SU-DHL-6 (cell line): ENCODE measurements around the gene RNF225.

Source experiments
- EZH2phosphoT487 ChIP-seq: fragments of 200-600 bp; sonication (generic), shearing (Covaris generic); conservative IDR thresholded peaks from 2 replicates; pipeline ENCODE4 v1.6.1; 2018; ENCODE audit warnings: mild to moderate bottlenecking, antibody characterized with exemption, low read length, moderate library complexity, mixed read lengths
- TF ChIP-seq, protein P1 (sequence below): fragments of 200-600 bp; sonication (generic); IDR thresholded peaks from one replicate; pipeline ENCODE4 v1.5.1; 2017; ENCODE audit warnings: antibody characterized with exemption, mild to moderate bottlenecking, low read length, moderate library complexity; ENCODE audit not compliant: insufficient read depth, poor library complexity, severe bottlenecking

DNA sequence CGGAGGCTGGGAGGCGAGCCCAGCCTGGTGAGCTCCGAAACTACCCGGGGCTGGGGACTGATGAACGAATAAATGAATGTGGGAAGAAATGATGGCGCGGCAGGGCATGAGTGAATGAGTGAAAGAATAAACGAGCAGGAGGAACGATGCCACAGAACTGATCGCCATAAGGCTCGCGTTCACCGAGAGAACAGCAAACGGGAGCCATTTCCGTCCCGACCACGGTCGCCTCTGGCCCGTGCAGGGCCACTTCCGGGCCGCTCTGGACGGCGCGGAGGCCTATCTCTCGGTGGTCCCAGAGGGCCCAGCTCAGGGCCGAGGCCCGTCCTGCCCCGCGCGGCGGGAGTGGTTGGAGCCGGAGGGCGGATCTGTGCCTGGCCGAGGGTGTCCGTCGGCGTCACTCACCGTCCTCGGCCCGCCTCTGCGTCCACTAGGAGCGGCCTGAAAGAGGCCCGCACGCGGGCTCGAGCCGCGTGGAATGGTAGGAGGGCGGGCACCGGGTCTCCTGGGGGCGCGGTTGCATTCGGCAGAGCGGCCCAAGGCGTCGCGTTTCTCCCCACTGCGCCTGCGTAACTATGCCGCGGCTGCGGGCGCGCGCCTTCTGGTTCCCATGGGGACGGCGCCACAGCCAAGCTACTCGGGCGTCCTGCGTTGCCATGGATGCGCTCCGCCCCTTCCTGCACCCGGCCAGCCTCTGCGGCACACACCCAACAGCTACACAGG lies 33.0 kb upstream of the RNF225 start, which contains the start of gene ZNF497:
- TF ChIP-seq EZH2phosphoT487: no peak
- TF ChIP-seq, protein P1, sequence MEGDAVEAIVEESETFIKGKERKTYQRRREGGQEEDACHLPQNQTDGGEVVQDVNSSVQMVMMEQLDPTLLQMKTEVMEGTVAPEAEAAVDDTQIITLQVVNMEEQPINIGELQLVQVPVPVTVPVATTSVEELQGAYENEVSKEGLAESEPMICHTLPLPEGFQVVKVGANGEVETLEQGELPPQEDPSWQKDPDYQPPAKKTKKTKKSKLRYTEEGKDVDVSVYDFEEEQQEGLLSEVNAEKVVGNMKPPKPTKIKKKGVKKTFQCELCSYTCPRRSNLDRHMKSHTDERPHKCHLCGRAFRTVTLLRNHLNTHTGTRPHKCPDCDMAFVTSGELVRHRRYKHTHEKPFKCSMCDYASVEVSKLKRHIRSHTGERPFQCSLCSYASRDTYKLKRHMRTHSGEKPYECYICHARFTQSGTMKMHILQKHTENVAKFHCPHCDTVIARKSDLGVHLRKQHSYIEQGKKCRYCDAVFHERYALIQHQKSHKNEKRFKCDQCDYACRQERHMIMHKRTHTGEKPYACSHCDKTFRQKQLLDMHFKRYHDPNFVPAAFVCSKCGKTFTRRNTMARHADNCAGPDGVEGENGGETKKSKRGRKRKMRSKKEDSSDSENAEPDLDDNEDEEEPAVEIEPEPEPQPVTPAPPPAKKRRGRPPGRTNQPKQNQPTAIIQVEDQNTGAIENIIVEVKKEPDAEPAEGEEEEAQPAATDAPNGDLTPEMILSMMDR: no peak
